ENCODE results near the gene RABL6. TPM values are rescaled to one million over a fixed set of nuclear protein-coding genes. Genes with fewer than 3 reads are reported as not detected.
"Not testable (repeated sequence)": the region's sequence is repeated elsewhere in the genome, so short reads cannot be mapped to it uniquely, and the experiment has no call there.

RABL6 gene
- polyA plus RNA-seq, 4 donors: 56.6 to 76.5 (median 64.3) TPM

- DNase-seq (ENCODE audit: low read depth in 4 of 4, low spot score in 3 of 4): no peak
Observed at GRCh38 chr9:136831720-136832104, 24.0 kb downstream of the RABL6 start.

GRCh38 chr9:136832581-136832980 lies 24.8 kb downstream of the RABL6 start:
- DNase-seq (ENCODE audit: low read depth in 4 of 4, low spot score in 3 of 4): no peak

- not testable (repeated sequence) for DNase-seq (ENCODE audit: low read depth in 4 of 4, low spot score in 3 of 4)
Observed at GRCh38 chr9:136833381-136834048, 25.8 kb downstream of the RABL6 start.

- no peak for DNase-seq (ENCODE audit: low read depth in 4 of 4, low spot score in 3 of 4)
Observed at GRCh38 chr9:136835162-136835931, 27.6 kb downstream of the RABL6 start.

DNA sequence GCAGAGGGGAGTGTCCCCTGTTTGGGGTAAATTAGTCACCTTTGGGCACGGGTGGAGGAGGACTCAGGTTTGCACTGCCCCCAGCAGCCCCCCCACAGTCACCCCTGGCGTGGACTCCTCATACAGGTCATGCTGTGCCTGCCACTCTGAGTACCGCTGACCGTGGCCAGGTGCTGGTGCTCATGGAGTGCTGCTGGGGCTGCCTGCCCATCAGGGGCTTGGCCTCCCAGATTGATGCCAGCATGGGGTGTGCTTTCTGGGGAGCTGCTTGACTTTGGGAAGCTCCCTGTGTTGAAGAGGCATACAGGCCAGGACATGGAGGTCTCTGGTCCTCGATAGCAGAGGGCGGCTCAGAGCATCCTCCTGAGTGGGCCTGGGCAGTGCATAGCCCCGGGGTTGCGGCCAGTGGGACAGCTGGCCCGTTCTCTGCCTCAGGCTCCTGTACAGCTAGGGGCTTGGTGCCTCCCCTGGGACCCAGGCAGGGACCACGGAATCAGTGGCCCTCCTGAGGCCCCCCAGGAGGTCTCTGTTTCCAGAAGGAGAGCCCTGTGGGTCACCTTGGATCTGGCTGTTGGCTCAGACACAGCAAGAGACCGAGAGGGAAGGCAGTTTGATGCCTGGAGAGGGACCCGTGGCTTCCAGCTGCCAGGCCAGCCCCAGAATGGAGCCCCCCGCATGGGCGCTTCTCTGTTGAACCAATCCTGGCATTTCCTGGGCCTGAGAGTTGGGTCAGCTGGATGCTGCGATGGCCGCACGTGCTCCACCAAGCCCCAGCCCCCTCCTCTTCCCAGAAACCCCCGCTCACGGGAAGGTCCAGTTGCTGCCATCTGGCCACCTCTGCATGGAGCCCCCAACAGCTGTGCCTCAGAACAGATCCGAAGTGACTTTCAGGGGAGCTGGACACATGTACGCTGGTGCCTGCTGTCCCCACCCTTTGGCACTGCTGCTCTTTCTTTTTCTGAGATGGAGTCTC lies 28.5 kb downstream of the RABL6 start:
- no peak for DNase-seq (ENCODE audit: low read depth in 4 of 4, low spot score in 3 of 4)

DNA sequence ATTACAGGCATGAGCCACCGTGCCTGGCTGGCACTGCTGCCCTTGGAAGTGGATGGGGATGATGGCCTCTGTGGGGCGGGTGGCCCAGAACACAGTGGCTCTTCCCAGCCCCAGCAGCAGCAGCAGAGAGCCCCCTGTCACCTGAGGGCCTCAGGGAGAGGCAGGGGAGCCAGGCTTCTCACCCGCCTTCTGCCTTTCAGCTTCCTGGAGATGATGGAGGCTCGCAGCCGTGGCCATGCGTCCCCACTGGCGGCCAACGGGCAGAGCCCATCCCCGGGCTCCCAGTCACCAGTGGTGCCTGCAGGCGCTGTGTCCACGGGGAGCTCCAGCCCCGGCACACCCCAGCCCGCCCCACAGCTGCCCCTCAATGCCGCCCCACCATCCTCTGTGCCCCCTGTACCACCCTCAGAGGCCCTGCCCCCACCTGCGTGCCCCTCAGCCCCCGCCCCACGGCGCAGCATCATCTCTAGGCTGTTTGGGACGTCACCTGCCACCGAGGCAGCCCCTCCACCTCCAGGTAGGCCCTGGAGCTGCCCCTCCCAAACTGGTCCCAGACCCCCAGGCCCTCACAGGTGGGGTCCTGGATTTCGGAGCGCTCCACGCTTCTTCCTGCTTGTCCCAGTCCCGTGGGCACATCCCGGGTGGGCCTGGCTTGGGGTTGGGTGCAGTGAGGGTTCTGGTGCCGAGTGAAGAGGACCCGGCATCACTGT lies 29.6 kb downstream of the RABL6 start:
- DNase-seq (ENCODE audit: low read depth in 4 of 4, low spot score in 3 of 4): no peak

GRCh38 chr9:136837856-136838277 lies 30.1 kb downstream of the RABL6 start:
- not testable (repeated sequence) for DNase-seq (ENCODE audit: low read depth in 4 of 4, low spot score in 3 of 4)

GRCh38 chr9:136838314-136839228 lies 30.8 kb downstream of the RABL6 start:
- no peak for DNase-seq (ENCODE audit: low read depth in 4 of 4, low spot score in 3 of 4)

GRCh38 chr9:136839229-136840139 lies 31.7 kb downstream of the RABL6 start:
- DNase-seq (ENCODE audit: low read depth in 4 of 4, low spot score in 3 of 4): no peak

- DNase-seq (ENCODE audit: low read depth in 4 of 4, low spot score in 3 of 4): no peak
Observed at GRCh38 chr9:136840140-136840876, 32.6 kb downstream of the RABL6 start.

DNA sequence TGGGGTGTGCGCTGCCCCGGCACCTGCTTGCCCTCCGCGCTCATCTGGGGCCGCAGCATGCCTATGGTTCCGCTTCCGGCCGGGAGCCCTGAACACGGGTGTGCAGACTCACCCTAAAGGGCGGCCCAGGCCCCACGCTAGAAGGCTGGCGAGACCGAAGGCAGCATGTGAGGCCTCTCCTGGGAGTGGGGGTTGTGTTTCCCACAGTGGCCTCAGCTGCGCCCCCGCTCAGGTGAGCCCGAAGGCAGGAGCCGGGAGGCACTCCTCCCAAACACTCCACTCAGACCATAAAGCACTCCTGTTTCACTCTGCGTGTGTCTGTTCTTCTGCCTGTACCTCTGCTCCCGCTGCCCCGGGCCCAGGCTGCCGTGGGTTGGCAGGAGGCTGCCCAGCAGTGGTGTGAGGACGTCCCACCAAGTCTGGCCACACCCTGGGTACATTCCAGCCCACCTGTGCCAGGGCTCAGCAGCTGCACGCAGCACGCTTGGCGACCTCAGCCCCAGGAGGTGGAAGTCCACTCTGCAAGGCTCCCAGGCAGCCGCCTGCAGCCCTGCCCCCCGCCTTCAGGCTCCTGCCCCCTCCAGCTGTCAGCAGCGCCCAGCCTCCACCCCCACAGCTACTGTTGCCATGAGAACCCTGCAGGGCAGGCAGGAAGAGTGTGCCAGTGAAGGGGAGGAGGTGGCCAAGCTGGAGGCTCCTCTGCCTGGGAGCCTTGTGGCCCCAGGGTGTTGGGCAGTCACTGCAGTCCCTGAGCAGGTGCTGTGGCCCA lies 33.3 kb downstream of the RABL6 start:
- DNase-seq (ENCODE audit: low read depth in 4 of 4, low spot score in 3 of 4): no peak

DNA sequence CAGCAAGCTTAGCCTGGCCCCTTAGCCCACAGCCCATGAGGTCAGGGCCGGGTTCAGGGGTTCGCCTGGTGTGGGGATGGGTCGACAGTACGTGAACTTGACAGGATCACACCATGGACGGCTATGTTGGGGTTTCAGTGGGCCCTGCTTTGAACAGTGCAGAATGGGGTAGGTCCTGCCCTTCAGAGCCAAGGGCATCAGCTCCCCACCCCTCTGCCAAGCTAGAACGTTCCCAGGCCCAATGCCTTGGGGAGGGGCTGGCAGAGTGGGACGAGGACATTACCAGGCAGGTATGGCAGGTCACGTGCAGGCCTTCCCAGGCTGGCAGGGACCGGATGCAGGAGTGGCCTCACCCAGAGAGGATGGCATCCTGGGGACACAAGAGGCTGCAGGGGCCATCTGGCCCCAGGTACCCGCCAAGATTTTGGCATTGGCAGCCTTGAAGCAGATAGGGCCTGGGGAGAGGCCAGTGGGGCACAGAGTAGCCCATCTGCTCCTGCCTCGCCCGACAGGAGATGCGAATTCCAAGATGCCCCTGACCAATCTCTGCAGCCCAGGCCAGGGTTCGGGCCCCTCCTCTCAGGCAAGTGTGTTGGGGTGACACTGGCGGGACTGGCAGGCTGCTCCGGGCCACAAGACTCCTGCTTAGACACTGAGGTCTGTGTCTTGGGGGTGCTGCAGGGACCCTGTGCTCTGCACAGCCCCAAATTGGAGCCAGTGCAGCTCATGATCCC lies 34.1 kb downstream of the RABL6 start:
- not testable (repeated sequence) for DNase-seq (ENCODE audit: low read depth in 4 of 4, low spot score in 3 of 4)

DNA sequence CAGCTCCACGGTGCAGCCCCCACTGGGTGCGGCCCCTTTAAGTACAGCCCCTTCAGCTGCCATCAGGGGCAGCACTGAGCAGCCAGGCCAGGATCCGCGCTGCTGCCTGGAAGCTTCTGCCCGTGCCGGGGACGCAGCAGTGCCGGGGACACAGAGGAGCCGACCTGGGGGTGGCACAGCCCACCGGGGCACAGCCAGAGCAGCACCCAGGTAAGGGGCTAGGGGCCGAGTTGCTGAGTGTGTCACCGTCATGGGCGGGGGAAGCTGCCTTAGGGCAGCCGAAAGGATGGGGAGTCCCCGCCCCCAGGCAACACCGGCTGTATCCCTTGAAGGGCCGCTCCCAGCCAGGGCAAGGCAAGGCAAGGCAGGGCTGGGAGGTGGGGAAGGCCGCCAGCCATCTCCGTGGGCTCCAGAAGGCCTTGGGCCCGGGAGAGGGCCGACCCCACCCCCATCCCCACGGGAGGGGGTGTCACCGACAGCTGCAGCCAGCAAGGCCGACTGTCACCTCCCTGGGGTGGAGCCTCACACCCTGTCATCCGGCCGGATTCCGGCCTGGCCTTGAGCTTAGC lies 34.7 kb downstream of the RABL6 start, which contains the start of gene AJM1:
Gene AJM1, plus strand, starts transcription at position 99 of the 569 bp plus-strand sequence. CDS start 1,937 bp downstream, outside the sequence.
- peak in 1 of 4 donors; percentile 65 for DNase-seq (ENCODE audit: low read depth in 4 of 4, low spot score in 3 of 4)

DNA sequence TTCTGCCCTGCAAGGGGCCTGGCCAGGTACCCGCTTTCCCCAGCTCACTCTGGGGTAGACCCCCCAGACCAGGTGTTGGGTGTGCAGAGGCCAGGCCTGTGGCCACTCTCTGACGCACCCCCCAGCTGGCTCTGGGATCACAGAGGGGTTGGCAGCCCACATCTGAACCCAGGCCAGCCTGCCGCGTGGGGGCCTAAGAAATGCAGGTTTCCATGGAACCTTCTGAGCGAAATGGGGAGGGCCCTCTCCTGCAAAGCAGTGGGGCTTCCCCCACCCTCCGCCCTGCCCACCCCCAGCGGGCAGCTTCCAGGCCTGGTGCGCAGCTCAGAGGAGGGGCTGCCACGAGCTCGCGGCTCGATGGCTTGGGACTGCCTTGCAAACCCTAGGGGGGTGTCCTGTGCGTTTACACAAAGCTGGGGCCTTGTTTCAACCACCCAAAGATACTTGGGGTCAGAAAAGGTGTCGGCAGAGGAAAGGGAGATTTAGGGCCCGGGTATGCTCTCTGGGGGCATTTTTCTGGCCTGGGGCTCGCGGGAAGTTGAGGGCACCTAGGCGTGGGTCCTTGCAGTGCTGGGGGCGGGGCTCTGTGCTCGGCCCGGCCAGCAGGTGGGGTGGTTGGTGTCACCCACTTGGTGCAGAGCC lies 35.5 kb downstream of the RABL6 start:
- DNase-seq (ENCODE audit: low read depth in 4 of 4, low spot score in 3 of 4): not testable (repeated sequence)
